GM21528 (cell line): ENCODE results near the gene FOXN3.
"Not testable (repeated sequence)": the region's sequence is repeated elsewhere in the genome, so short reads cannot be mapped to it uniquely, and the experiment has no call there.

Experiments
- ATAC-seq: cut with Tn5 transposase; IDR thresholded peaks from one replicate; pipeline ENCODE4 v1.9.1; 2021; ENCODE audit warnings: mild to moderate bottlenecking, moderate library complexity; ENCODE audit not compliant: unreplicated experiment, low FRiP score

Gene FOXN3

DNA sequence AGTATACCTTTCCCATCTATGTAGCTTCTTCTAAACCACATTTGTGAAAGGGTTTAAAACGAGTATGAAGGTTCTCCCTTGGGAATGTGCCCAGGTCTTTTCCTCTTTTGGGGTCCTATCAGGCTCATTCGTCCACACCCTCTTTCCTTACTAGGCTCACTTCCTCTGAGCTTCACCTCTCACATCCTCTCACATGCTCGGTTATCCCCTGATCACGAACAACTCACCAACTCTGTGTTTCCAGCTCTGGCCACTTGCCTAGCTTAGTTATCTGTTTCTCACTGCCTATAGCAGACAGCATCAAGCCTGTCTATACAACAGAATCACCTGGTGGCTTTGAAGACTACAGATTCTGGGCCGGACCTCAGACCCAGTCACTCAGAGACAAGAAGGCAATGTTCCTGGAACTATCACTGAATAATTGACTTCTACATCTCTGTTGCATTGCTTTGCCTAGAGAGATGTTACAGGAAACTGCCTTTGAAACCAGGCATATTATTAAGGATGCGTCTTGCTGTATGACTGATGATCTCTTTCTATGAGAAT lies 158.2 kb downstream of the FOXN3 start:
- ATAC-seq = no peak

- ATAC-seq = no peak
These were observed 160.1 kb downstream of the FOXN3 start for GRCh38 chr14:89256951-89257350.

GRCh38 chr14:89256283-89256682 lies 160.8 kb downstream of the FOXN3 start:
- ATAC-seq = no peak

DNA sequence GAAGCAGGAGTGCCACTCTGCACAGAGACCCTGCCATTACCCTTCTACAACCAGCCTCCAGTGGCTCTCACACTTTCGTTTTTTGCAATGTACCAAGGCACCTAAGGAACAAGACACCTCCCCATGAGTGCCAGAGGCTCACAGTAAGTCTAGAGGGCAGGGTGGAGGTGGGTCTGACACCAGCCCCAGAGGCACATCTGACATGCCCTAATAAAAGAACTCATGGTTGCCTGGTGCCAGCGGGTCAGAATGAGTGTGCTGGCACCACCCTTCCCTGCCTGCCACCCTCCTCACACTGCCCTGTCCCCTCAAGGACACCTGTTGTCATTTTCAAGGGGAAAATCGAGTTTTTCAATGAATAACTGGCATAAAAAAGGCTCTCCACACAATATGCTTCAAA lies 161.2 kb downstream of the FOXN3 start:
- ATAC-seq = no peak

DNA sequence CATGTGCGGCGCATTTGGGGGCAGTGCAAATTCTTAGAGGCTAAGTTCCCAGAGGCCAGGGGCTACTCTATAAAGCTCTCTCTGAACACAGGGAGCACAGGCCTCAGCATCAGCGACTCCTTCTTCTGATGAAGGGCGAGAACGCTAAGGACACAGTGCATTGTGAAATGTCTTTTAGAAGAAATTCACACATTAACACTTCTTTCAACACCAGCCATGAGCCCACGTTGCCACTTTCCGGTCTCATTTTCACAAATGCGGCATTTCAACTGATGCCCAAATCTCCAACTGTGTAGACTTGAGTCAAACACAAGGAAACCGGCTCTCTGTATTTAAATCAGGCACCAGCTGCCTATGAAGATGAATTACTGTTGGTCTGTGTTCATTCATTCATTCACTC lies 162.0 kb downstream of the FOXN3 start:
- ATAC-seq = no peak

GRCh38 chr14:89254166-89254909 lies 162.7 kb downstream of the FOXN3 start:
- no peak for ATAC-seq

DNA sequence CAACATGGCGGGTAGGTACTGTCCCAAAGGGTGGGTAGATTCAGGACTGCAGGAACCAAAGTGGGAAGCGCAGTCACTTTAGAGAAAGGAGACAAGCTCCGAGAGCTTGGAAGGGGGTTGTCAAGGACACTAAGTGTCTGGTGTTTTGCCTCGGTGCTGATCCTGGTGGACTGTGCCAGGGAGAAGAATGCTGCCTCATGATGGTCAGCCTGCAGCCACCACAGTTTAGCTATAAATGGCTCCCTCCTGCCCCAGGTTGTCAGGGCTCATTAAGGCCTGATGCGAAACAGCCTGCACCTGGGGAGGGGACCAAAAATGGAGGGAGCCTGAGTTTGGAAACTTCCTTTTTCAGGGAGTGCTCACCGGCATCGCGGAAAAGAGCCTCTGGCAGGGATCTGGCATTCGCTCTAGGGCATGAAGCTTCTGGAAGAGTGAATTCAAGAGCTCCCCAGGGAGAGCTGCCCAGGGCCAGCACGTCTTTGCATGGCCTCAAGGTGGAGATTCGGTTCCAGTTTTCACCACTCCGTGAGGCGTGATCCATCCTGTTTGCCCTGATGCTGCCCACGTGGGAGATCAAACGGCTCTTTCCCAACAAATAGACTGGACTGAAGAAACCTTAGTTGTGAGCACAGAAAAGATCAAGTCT lies 164.0 kb downstream of the FOXN3 start:
- no peak for ATAC-seq

DNA sequence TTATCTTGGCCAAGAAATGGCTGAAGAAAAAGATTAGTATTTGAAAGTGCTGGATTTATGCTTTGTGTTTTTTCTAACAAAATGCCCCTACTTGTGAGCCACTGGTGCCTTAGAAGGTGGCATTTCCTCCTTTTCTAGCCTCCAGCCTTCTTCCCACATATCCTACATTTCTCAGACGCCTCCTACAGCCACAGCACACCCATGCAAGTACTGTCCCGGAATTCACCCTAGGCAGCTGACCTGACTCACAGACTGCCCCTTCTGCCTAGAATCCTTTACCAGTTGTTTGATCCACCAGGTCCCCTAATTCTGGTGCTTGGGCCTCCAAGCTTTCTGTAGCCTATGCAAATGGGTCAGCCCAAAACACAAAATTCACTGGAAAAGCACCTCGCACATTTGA lies 166.0 kb downstream of the FOXN3 start:
- no peak for ATAC-seq

GRCh38 chr14:89250655-89250975 lies 166.4 kb downstream of the FOXN3 start:
- ATAC-seq = not testable (repeated sequence)

DNA sequence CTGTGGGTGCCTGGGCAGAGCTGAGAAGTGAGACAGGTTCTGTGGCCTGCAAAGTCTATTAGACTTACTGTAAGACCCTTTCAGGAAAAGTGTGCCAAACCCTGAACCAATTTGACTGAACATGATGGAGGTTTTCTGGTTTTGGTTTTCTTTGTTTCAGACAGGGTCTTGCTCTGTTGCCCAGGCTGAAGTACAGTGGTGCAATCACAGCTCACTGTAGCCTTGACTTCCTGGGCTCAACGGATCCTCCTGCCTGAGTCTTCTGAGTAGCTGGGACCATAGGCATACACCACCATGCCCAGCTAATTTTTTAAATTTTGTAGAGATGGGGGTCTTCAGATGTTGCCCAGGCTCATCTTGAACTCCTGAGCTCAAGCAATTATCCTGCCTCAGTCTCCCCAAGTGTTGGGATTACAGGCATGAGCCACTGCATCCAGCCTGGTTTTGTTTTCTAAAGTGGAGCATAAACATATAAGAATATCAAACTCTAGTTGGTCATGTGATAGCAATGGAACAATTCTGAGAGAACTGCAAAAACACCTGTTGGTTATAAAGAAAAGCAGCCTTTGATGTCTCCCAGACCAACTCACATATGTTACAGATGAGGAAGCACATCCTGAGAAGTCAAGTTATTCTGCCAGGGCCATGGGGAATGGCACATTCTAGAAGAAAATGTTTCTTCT lies 166.9 kb downstream of the FOXN3 start:
- ATAC-seq = no peak

DNA sequence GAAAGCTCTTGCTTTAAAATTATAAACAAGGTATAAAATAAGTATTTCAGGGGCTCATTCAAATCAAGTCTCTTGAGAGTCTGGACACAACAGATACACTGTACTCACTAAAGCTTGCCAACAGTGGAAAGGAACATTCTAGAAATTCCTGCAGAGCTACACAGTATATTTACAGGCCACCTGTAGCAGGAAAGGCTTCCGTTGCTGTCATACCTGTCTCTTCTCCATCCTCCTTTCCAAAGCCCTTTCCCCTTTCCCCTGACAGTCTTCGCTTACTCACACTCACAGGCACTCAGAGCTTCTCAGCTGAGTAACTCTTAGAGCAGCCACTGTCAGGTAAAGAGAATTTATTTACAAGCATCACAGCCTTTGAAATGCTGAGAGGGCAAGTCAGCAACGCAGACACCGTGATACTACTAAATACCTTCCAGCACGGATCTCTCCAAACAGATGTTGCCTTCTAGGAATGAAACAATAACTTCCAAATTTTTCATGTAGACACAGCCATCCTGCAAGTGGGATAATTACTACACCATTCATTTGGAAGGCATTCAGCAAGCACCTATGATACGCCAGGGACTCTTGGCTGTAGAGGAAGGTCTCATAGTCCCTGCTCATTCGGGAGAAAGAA lies 167.9 kb downstream of the FOXN3 start:
- ATAC-seq = no peak

DNA sequence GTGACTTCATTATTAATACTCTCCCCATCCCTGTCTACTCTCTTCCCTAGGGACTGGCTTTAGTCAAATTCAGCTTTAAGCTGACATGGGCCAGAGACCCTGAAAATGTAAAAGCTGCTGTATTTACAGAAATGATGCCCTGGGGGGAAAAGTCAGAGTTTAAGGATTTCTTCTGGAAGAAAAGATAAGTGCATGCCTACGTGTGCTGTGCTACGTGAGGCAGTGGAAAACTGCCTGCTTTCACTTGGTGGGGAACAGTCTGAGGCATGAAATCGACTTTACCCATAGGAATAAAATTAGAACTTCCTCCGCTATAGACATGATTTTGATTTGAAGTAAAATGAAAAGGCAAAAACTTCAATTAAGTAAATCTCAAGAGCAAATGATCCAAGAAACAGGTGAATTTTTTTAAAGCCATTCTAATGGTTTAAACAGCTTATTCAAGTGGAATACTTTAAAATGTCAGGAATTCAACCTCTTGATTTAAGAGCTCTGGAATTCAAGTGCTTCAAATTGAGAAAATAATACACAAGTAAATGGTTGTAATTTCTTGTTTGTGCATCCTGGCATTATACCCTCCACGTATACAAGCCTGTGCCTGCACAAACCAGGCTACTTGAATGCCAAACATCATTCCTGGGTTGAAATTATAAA lies 168.5 kb downstream of the FOXN3 start:
- no peak for ATAC-seq

DNA sequence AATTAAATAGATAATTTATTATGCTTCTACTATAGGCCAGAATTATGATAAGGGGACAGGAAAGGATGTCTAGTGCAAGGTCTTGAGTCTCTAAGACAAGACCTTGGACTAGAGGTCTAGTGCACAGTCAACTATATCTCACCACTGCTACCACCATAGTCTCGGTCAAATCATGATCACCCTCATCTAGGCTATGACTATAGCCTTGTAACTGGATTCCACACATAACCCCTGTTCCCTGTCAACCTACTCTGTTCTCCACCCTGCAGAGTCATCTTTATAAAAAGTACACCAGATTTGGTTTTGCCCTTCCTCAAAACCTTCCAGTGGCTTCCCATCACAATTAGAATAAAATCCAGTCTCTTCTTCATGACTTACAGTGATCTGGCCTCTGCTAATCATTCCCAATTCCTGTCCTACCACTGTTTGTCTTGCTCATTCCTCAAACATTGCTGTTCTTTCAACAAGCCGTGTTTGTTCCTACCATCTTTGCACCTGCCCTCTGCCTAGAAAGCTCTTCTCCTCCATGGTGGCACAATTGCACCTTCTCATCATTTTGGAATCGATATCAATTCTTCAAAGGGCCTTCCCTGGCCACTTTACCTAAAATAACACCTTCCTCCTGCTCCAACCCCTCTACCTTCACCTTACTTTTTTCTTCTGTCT lies 169.4 kb downstream of the FOXN3 start:
- ATAC-seq = no peak

GRCh38 chr14:89246290-89246689 lies 170.7 kb downstream of the FOXN3 start:
- no peak for ATAC-seq

- no peak for ATAC-seq
These were observed 171.2 kb downstream of the FOXN3 start for GRCh38 chr14:89245802-89246201.

DNA sequence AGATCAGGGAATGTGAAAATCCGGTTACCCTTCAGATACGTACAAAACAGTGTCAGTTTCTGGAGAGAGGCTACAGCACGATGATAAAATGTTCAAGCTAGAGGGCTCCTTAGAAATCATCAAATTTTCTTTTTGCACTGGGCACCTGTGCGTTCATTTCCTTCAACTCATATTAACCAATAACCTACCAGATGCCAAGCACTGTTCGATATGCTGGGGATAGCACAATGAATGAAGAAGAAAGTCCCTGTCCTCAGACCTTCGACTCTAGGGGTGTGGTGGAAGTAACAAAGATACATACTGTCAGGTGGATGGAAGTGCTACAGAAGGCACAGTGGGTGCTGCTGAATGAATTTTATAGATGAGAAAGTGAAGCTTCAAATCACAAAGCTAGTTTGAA lies 172.3 kb downstream of the FOXN3 start:
- no peak for ATAC-seq

GRCh38 chr14:89243741-89244140 lies 173.3 kb downstream of the FOXN3 start:
- no peak for ATAC-seq

- no peak for ATAC-seq
These were observed 173.7 kb downstream of the FOXN3 start for GRCh38 chr14:89243286-89243685.

GRCh38 chr14:89242652-89243279 lies 174.3 kb downstream of the FOXN3 start:
- ATAC-seq = no peak
